ENCODE measurements around the gene TESK2.
"Not testable (repeated sequence)": the region's sequence is repeated elsewhere in the genome, so short reads cannot be mapped to it uniquely, and the experiment has no call there.

DNA sequence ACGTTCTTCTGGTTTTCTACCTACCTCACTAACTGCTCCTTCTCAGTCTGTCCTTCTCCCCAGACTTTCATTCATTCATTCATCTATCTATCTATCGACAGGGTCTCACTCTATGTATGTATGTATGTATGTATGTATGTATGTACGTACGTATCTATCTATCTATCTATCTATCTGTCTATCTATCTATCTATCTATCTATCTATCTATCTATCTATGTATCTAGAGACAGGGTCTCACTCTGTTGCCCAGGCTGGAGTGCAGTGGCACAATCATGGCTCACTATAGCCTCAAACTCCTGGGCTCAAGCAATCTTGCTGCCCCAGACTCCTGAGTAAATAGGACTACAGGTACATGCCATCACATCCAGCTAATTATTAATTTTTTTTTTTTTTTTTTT is 106.8 kb downstream of the TESK2 start:
- not testable (repeated sequence) for TF ChIP-seq CTCF (IDR thresholded peaks at IDR 0.05 in 8 of 11, conservative IDR thresholded peaks at IDR 0.05 in 3 of 11); POLR2AphosphoS5 (IDR thresholded peaks at IDR 0.05)
